GM12878 (cell line): ENCODE measurements around the gene VWA8. TPM values are rescaled to one million over a fixed set of nuclear protein-coding genes. Genes with fewer than 3 reads are reported as not detected.

Experiments used
- ATAC-seq: fragments of 200-7000 bp; cut with Tn5 transposase; 3 replicates; pipeline ENCODE4 v1.9.1; 2020; ENCODE audit warnings: mild to moderate bottlenecking, moderate library complexity
- BruUV-seq: library from RNA; stranded (reverse); fragments of 400-500 nt; replicated peaks from 2 replicates; lab custom pipeline; 2021; lab: Mats Ljungman, UMichigan
- CTCF ChIA-PET: fragments of 300-600 bp; sonication (Branson Sonifier 250); formaldehyde crosslinking; extraction: SDS; loops from one replicate; lab custom pipeline; 2021; ENCODE audit warnings: inconsistent platforms; lab: Yijun Ruan, JAX
- POLR2A ChIA-PET: fragments of 350-600 bp; formaldehyde crosslinking; extraction: SDS; loops from one replicate; lab custom pipeline; 2021; ENCODE audit warnings: inconsistent platforms; lab: Charles Lee
- RAD21 ChIA-PET: fragments of 300-600 bp; sonication (Branson Sonifier 250); formaldehyde crosslinking; loops from one replicate; lab custom pipeline; 2023; ENCODE audit warnings: antibody characterized with exemption; ENCODE audit not compliant: unreplicated experiment; lab: Charles Lee
- SMC1A ChIA-PET: fragments of 300-600 bp; sonication (Branson Sonifier 250); formaldehyde crosslinking; loops from one replicate; lab custom pipeline; 2023; ENCODE audit not compliant: unreplicated experiment, uncharacterized antibody; lab: Charles Lee
- DNase-seq: peaks from one replicate; pipeline ENCODE4 v3.0.0-alpha.2; 2011; ENCODE audit warnings: low read depth, low spot score
- FAIRE-seq: peaks from 3 replicates; lab custom pipeline; 2011; peaks lifted over from hg19 to GRCh38; lab: Jason Lieb, UNC
- H2AFZ ChIP-seq: 2 replicates; pipeline ENCODE4 v1.6.0; 2011; ENCODE audit warnings: low read depth, low read length, control low read depth; ENCODE audit not compliant: control insufficient read depth
- H3K27ac ChIP-seq: 2 replicates; pipeline ENCODE4 v1.5.1; 2011; ENCODE audit warnings: control low read depth; ENCODE audit not compliant: control insufficient read depth, insufficient read depth
- H3K27me3 ChIP-seq, 2 experiments: replicated peaks in 1 of 2; 2 replicates each; pipeline versions ENCODE4 v1.6.0 to v1.6.1; 2011; ENCODE audit warnings: low read length in 1 of 2; ENCODE audit not compliant: control insufficient read depth in 2 of 2, insufficient read depth in 2 of 2
- H3K36me3 ChIP-seq, 2 experiments: 2 replicates each; pipeline ENCODE4 v1.5.1; 2011; ENCODE audit warnings: low read length in 1 of 2; ENCODE audit not compliant: control insufficient read depth in 2 of 2, insufficient read depth in 2 of 2
- H3K4me1 ChIP-seq: 2 replicates; pipeline ENCODE4 v1.6.1; 2011; ENCODE audit warnings: mild to moderate bottlenecking, low read length, moderate library complexity, mixed read lengths; ENCODE audit not compliant: control insufficient read depth, insufficient read depth
- H3K4me2 ChIP-seq: 2 replicates; pipeline ENCODE4 v1.6.0; 2011; ENCODE audit warnings: control low read depth; ENCODE audit not compliant: control insufficient read depth, insufficient read depth
- H3K4me3 ChIP-seq: fragments of 200-600 bp; sonication (generic); 2 replicates; pipeline ENCODE4 v1.5.1; 2016
- H3K79me2 ChIP-seq: 2 replicates; pipeline ENCODE4 v1.6.0; 2011; ENCODE audit warnings: low read length; ENCODE audit not compliant: control insufficient read depth, insufficient read depth
- H3K9ac ChIP-seq: 2 replicates; pipeline ENCODE4 v1.8.0; 2011; ENCODE audit warnings: low read length, control low read depth, mixed read lengths; ENCODE audit not compliant: control insufficient read depth, insufficient read depth
- H3K9me3 ChIP-seq: replicated peaks from 3 replicates; pipeline ENCODE4 v1.5.1; 2011; ENCODE audit warnings: mild to moderate bottlenecking, low read length; ENCODE audit not compliant: control insufficient read depth, insufficient read depth
- H4K20me1 ChIP-seq: 2 replicates; pipeline ENCODE4 v1.6.0; 2011; ENCODE audit not compliant: control insufficient read depth, insufficient read depth
- BHLHE40 ChIP-seq, 2 experiments: fragments of 450-650 bp in 1 of 2; IDR thresholded peaks; 2 replicates each; pipeline ENCODE4 v1.6.1; 2011 to 2017; ENCODE audit warnings: low read depth in 2 of 2, borderline replicate concordance in 1 of 2, improper control_type of control experiment in 1 of 2, low read length in 1 of 2, mild to moderate bottlenecking in 1 of 2
- EP300 ChIP-seq, 2 experiments: fragments of 150-350 bp in 1 of 2; IDR thresholded peaks; 2 replicates each; pipeline ENCODE4 v1.6.1; 2011 to 2012; ENCODE audit warnings: low read depth in 2 of 2, low read length in 2 of 2, borderline replicate concordance in 1 of 2, improper control_type of control experiment in 1 of 2, inconsistent platforms in 1 of 2; ENCODE audit not compliant: control insufficient read depth in 1 of 2
- ESRRA ChIP-seq: IDR thresholded peaks from 2 replicates; pipeline ENCODE4 v1.6.1; 2012; ENCODE audit warnings: mild to moderate bottlenecking, low read length, improper control_type of control experiment
- IRF4 ChIP-seq: IDR thresholded peaks from 2 replicates; pipeline ENCODE4 v1.6.1; 2011; ENCODE audit warnings: low read depth, low read length
- KLF5 ChIP-seq: fragments of 450-650 bp; IDR thresholded peaks from 2 replicates; pipeline ENCODE4 v1.6.1; 2014; ENCODE audit warnings: mild to moderate bottlenecking; ENCODE audit not compliant: partially characterized antibody
- MEF2A ChIP-seq: IDR thresholded peaks from 2 replicates; pipeline ENCODE4 v1.6.1; 2011; ENCODE audit warnings: low read depth, mild to moderate bottlenecking, low read length, moderate library complexity; ENCODE audit not compliant: insufficient read depth
- NFYB ChIP-seq: IDR thresholded peaks from 2 replicates; pipeline ENCODE4 v1.6.1; 2011; ENCODE audit warnings: low read depth, mild to moderate bottlenecking, low read length, improper control_type of control experiment, moderate library complexity; ENCODE audit not compliant: insufficient read depth
- NKRF ChIP-seq: fragments of 450-650 bp; conservative IDR thresholded peaks from 2 replicates; pipeline ENCODE4 v1.6.1; 2017; ENCODE audit warnings: mild to moderate bottlenecking, moderate library complexity
- PAX5 ChIP-seq: IDR thresholded peaks from 2 replicates; pipeline ENCODE4 v1.6.1; 2011; ENCODE audit warnings: low read depth, low read length, borderline replicate concordance
- RAD21 ChIP-seq: IDR thresholded peaks from 2 replicates; pipeline ENCODE4 v1.6.1; 2011; ENCODE audit warnings: mild to moderate bottlenecking, low read depth, low read length, moderate library complexity; ENCODE audit not compliant: insufficient read depth
- SREBF1 ChIP-seq: IDR thresholded peaks from 2 replicates; pipeline ENCODE4 v1.6.1; 2012; ENCODE audit warnings: mild to moderate bottlenecking, low read length
- SUZ12 ChIP-seq: fragments of 200-600 bp; sonication (generic); IDR thresholded peaks from one replicate; pipeline ENCODE4 v1.6.1; 2018; ENCODE audit warnings: antibody characterized with exemption, mild to moderate bottlenecking; ENCODE audit not compliant: unreplicated experiment
- ZNF207 ChIP-seq: fragments of 450-650 bp; IDR thresholded peaks from 2 replicates; pipeline ENCODE4 v1.6.1; 2014; ENCODE audit warnings: antibody characterized with exemption, mild to moderate bottlenecking, borderline replicate concordance
- ZNF622 ChIP-seq: fragments of 450-650 bp; IDR thresholded peaks from 2 replicates; pipeline ENCODE4 v1.6.1; 2017; ENCODE audit warnings: mild to moderate bottlenecking, inconsistent platforms
- WGBS: methylation state at CpG from one replicate; pipeline ENCODE4 v1.1.6; 2016; ENCODE audit warnings: low lambda C conversion rate; ENCODE audit not compliant: insufficient replicate concordance, insufficient coverage; ENCODE audit errors: missing lambda C conversion rate; 5-methylcytosine and 5-hydroxymethylcytosine counted together
- in situ Hi-C: fragments of 300-500 bp; cut with MboI; formaldehyde crosslinking; loops from 9 replicates; pipeline ENCODE4 v1.14.3; 2018; ENCODE audit warnings: mixed read lengths
- intact Hi-C: fragments of 100-400 bp; cut with micrococcal nuclease; formaldehyde crosslinking; loops from one replicate; pipeline ENCODE4 v1.14.2; 2022; ENCODE audit not compliant: unreplicated experiment
- polyA plus RNA-seq, 11 experiments: library from polyadenylated mRNA; depleted of rRNA in 4 of 11; unstranded in 6 of 11; stranded (reverse) in 5 of 11; fragments of >200 nt; fragmentation: Nextera tagmentation in 4 of 11; fragmentation: Illumina TruSeq in 1 of 11; extraction: Ambion mirVana in 4 of 11; extraction: Trizol in 1 of 11; gene quantifications; 1 replicate in 1 of 11; 2 replicates in 10 of 11; pipeline versions ENCODE4 v1.2.1 to v1.2.3, GENCODE V29; 2011 to 2016; ENCODE audit warnings: inconsistent platforms in 2 of 11, missing spikeins in 2 of 11, low read depth in 1 of 11
- total RNA-seq, 4 experiments: library from RNA; depleted of rRNA in 3 of 4; stranded (reverse); fragments of >200 nt in 3 of 4; fragmentation: Illumina TruSeq in 1 of 4; extraction: Trizol in 1 of 4; gene quantifications; 2 replicates each; pipeline versions ENCODE4 v1.2.1 to v1.2.3, GENCODE V29; 2013 to 2021
- TF ChIP-seq, protein P1 (sequence below): IDR thresholded peaks from 2 replicates; pipeline ENCODE4 v1.6.1; 2011; ENCODE audit warnings: low read depth, low read length, improper control_type of control experiment, borderline replicate concordance
- TF ChIP-seq, protein P2 (sequence below): fragments of 150-350 bp; IDR thresholded peaks from 2 replicates; pipeline ENCODE4 v1.6.1; 2014; ENCODE audit warnings: mild to moderate bottlenecking, low read depth, low read length
- TF ChIP-seq, protein P3 (sequence below): IDR thresholded peaks from 2 replicates; pipeline ENCODE4 v1.6.1; 2012; ENCODE audit warnings: low read length, inconsistent platforms
- TF ChIP-seq, protein P4 (sequence below): fragments of 450-650 bp; IDR thresholded peaks from 2 replicates; pipeline ENCODE4 v1.6.1; 2017; ENCODE audit warnings: borderline replicate concordance

Gene VWA8
- total and polyA plus RNA-seq, 10 of the 15 experiments (the other 5 are each of a cell fraction or from before 2014, with no cell fraction given): 3.0 to 21.8 (median 13.5) TPM

DNA sequence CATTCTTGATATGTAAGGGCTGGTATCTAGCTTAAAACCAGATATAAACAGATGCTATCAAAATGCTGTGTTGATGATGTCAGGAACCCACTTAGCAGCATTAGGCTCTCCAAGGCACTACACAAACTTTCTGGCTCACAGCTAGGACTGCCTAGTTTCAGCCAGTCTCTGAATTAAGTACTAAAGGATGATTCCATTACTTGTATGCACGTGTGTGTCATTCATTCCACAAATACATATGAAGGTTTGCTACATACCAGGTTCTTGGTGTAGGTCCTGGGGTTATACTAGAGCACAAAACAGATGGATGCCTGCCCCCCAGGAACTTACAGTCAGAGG, 352.1 kb downstream of the VWA8 start:
- Histone ChIP-seq H3K36me3 (peaks cover 4 to 10% of the 10 kb centered on the region in 2 experiments; a peak in 3 of 4 replicates), H3K9me3 (no peaks in the 10 kb centered on the region), H2AFZ (no peak overlapping the region), H3K4me2 (no peak overlapping the region), H4K20me1 (no peaks in the 10 kb centered on the region), H3K4me1 (no peaks in the 10 kb centered on the region), H3K79me2 (no peaks in the 10 kb centered on the region), H3K27me3 (no peaks in the 10 kb centered on the region), H3K9ac (no peak overlapping the region), H3K4me3 (no peak overlapping the region), H3K27ac (no peak overlapping the region)
- TF ChIP-seq SUZ12 (no peak), ZNF622 (no peak), NFYB (no peak), NKRF (no peak), EP300 (IDR thresholded peaks at IDR 0.05; ENCODE audit: borderline replicate concordance in 1 of 2, control insufficient read depth in 1 of 2, low read depth in 2 of 2, low read length in 2 of 2) (no peak), KLF5 (no peak), ZNF207 (no peak), PAX5 (no peak), SREBF1 (no peak), RAD21 (no peak), ESRRA (no peak), IRF4 (no peak), MEF2A (no peak), BHLHE40 (IDR thresholded peaks at IDR 0.05; ENCODE audit: borderline replicate concordance in 1 of 2, low read depth in 2 of 2, low read length in 1 of 2) (no peak)
- TF ChIP-seq, protein P1, sequence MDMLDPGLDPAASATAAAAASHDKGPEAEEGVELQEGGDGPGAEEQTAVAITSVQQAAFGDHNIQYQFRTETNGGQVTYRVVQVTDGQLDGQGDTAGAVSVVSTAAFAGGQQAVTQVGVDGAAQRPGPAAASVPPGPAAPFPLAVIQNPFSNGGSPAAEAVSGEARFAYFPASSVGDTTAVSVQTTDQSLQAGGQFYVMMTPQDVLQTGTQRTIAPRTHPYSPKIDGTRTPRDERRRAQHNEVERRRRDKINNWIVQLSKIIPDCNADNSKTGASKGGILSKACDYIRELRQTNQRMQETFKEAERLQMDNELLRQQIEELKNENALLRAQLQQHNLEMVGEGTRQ: no peak
- TF ChIP-seq, protein P2, sequence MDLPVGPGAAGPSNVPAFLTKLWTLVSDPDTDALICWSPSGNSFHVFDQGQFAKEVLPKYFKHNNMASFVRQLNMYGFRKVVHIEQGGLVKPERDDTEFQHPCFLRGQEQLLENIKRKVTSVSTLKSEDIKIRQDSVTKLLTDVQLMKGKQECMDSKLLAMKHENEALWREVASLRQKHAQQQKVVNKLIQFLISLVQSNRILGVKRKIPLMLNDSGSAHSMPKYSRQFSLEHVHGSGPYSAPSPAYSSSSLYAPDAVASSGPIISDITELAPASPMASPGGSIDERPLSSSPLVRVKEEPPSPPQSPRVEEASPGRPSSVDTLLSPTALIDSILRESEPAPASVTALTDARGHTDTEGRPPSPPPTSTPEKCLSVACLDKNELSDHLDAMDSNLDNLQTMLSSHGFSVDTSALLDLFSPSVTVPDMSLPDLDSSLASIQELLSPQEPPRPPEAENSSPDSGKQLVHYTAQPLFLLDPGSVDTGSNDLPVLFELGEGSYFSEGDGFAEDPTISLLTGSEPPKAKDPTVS: no peak
- TF ChIP-seq, protein P3, sequence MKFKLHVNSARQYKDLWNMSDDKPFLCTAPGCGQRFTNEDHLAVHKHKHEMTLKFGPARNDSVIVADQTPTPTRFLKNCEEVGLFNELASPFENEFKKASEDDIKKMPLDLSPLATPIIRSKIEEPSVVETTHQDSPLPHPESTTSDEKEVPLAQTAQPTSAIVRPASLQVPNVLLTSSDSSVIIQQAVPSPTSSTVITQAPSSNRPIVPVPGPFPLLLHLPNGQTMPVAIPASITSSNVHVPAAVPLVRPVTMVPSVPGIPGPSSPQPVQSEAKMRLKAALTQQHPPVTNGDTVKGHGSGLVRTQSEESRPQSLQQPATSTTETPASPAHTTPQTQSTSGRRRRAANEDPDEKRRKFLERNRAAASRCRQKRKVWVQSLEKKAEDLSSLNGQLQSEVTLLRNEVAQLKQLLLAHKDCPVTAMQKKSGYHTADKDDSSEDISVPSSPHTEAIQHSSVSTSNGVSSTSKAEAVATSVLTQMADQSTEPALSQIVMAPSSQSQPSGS: no peak
- TF ChIP-seq, protein P4, sequence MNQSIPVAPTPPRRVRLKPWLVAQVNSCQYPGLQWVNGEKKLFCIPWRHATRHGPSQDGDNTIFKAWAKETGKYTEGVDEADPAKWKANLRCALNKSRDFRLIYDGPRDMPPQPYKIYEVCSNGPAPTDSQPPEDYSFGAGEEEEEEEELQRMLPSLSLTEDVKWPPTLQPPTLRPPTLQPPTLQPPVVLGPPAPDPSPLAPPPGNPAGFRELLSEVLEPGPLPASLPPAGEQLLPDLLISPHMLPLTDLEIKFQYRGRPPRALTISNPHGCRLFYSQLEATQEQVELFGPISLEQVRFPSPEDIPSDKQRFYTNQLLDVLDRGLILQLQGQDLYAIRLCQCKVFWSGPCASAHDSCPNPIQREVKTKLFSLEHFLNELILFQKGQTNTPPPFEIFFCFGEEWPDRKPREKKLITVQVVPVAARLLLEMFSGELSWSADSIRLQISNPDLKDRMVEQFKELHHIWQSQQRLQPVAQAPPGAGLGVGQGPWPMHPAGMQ: no peak
- intact Hi-C loops (no loop called here), in situ Hi-C loops (no loop called here)
- no peak for ATAC-seq
- POLR2A ChIA-PET: no interaction called here
- no TSS peak for BruUV-seq
- WGBS: 92% methylated on average over 1 of the region's 1 CpG
- SMC1A ChIA-PET: interaction anchor here (0.6 to 1.3 kb wide), 2 partner anchors 13 to 698 kb away, joined by 3 to 5 read pairs; no protein-coding TSS in a partner anchor
- no peak for DNase-seq
- CTCF ChIA-PET: no interaction called here
- FAIRE-seq: no peak
- RAD21 ChIA-PET: no interaction called here
